Heart left ventricle (tissue), 16 donors: ENCODE measurements around the gene RBM4B. TPM values are rescaled to one million over a fixed set of nuclear protein-coding genes. Genes with fewer than 3 reads are reported as not detected.
A peak's percentile ranks its signal among the peaks of the same experiment; 100 is the strongest.

Source experiments
- ATAC-seq, 4 donors: fragments of 200-7000 bp; cut with Tn5 transposase; one replicate each; pipeline ENCODE4 v1.9.1; 2020 to 2022; ENCODE audit warnings: moderate library complexity in 4 of 4, mild to moderate bottlenecking in 3 of 4, moderate number of reproducible peaks in 1 of 4
- DNase-seq, 5 donors: peaks; one replicate each; pipeline ENCODE4 v3.0.0-alpha.2; 2020
- H3K27ac ChIP-seq, 12 donors: fragments of 200-600 bp; sonication (generic) in 4 of 12; one replicate each; pipeline versions ENCODE4 v1.5.0 to v1.8.0; 2016 to 2022; ENCODE audit warnings: mild to moderate bottlenecking in 2 of 12
- H3K27me3 ChIP-seq, 9 donors: fragments of 200-600 bp; sonication (generic) in 2 of 9; one replicate each; pipeline versions ENCODE4 v1.5.1 to v1.8.0; 2016 to 2022; ENCODE audit warnings: mild to moderate bottlenecking in 3 of 9
- H3K36me3 ChIP-seq, 9 donors: fragments of 200-600 bp; sonication (generic) in 2 of 9; one replicate each; pipeline versions ENCODE4 v1.5.0 to v1.8.0; 2018 to 2022; ENCODE audit warnings: mild to moderate bottlenecking in 2 of 9
- H3K4me1 ChIP-seq, 12 donors: fragments of 200-600 bp; sonication (generic) in 4 of 12; one replicate each; pipeline versions ENCODE4 v1.5.0 to v1.8.0; 2016 to 2022; ENCODE audit warnings: mild to moderate bottlenecking in 3 of 12
- H3K4me3 ChIP-seq, 12 donors: fragments of 200-600 bp; sonication (generic) in 4 of 12; one replicate each; pipeline versions ENCODE4 v1.5.0 to v1.8.0; 2017 to 2022; ENCODE audit warnings: mild to moderate bottlenecking in 9 of 12, moderate library complexity in 4 of 12
- H3K9me3 ChIP-seq, 12 donors: fragments of 200-600 bp; sonication (generic) in 4 of 12; one replicate each; pipeline versions ENCODE4 v1.5.0 to v1.8.0; 2016 to 2022; ENCODE audit warnings: mild to moderate bottlenecking in 1 of 12
- POLR2A ChIP-seq, 2 donors: fragments of 450-650 bp; IDR thresholded peaks; one replicate each; pipeline ENCODE4 v1.6.1; 2017; ENCODE audit warnings: antibody characterized with exemption in 2 of 2, mild to moderate bottlenecking in 2 of 2, moderate library complexity in 2 of 2
- WGBS, 4 donors: extraction: QIAGEN DNeasy Blood & Tissue Kit in 2 of 4; methylation state at CpG; one replicate each; pipeline versions ENCODE4 v1.1.5 to v1.1.7; 2013 to 2018; 5-methylcytosine and 5-hydroxymethylcytosine counted together
- intact Hi-C, 10 donors: fragments of 100-400 bp; cut with DNase I; formaldehyde crosslinking; loops; one replicate each; pipeline versions ENCODE4 v1.11.1 to v1.14.2; 2022
- polyA plus RNA-seq, 2 donors: library from polyadenylated mRNA; stranded (reverse); fragments of 200-250 nt; gene quantifications; one replicate each; pipeline ENCODE4 v1.2.3, GENCODE V29; 2013
- total RNA-seq, 9 donors: library from RNA; depleted of rRNA in 2 of 9; stranded (reverse); fragments of >200 nt in 2 of 9; fragmentation: NEBNext Ultra II Directional in 3 of 9; extraction: Animal tissue kit (Norgen Biotek cat#: 25700) in 3 of 9; gene quantifications; one replicate each; pipeline versions ENCODE4 v1.1.0 to v1.2.4, GENCODE V29; 2016 to 2023
- TF ChIP-seq, protein P1 (sequence below), 12 donors: fragments of 200-600 bp; sonication (generic) in 4 of 12; IDR thresholded peaks; one replicate each; pipeline versions ENCODE4 v1.5.0 to v1.8.0; 2018 to 2022; ENCODE audit warnings: antibody characterized with exemption in 12 of 12, mild to moderate bottlenecking in 5 of 12
- donor health status: ischemic (EF 13 %, LVEDD 7.1; RV severe dilation, severe dysfunction).
- donor health status: healthy with polysubstance abuse.
- donor health status: DM: no; HTN: yes; CAD: no.
- donor health status: DM: no; HTN: no; CAD: no.
- donor health status: ischemic (EF 25% LVEDD 6.9; RV normal size, moderate dysfunction).
- donor health status: ischemic (EF 25% LVEDD 5.7; RV mildly dilated, moderate dysfunction).
- donor health status: healthy.
- donor health status: DM: yes; HTN: yes; CAD: no.
- donor health status: ischemic (EF 35%, LVEDD 5.7; RV mildly dilated, moderate dysfunction).
- donor health status: nonischemic (EF 11% LVEDD 7.7; RV severe dilation, severe dysfunction).
- donor health status: DM: yes; HTN: yes; CAD: no.
- donor health status: PGD.
- donor health status: ischemic (EF 29% LVEDD 5.4; RV normal size, mild dysfunction).
- donor health status: nonischemic (EF 23%, LVEDD 6.1; RV moderate dilation, normal function).

Gene RBM4B
- total and polyA plus RNA-seq, 11 donors, result 7.0 to 13.3 (median 10.0) TPM

DNA sequence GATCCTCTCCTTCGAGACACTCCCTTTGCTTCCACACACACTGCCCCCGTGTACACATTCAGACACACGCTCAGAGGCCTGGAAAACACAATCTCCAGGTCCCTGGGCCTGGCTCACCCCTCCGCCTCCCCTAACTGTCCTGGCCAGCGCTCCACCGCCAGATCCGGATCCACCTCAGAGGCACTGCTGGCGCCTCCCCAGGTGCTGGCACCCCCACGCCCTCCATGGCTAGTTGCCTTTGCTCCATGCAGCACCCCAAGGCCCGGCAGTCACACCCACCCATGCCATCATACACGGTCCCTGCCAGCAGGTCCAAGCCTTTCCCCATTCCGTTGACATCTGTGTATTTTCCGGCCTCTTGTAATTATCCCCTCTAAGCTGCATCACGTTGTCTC, 40.2 kb upstream of the RBM4B start:
- DNase-seq (no peak), ATAC-seq (no peak)
- 89 to 90% (median 90%) methylated on average over 14 of the region's 14 CpGs for WGBS, 4 donors
- H3K4me1 ChIP-seq, result no peaks in the 10 kb centered on the region
- no peaks in the 10 kb centered on the region for H3K9me3 ChIP-seq
- no peak for TF ChIP-seq POLR2A (IDR thresholded peaks at IDR 0.05)
- TF ChIP-seq, protein P1, sequence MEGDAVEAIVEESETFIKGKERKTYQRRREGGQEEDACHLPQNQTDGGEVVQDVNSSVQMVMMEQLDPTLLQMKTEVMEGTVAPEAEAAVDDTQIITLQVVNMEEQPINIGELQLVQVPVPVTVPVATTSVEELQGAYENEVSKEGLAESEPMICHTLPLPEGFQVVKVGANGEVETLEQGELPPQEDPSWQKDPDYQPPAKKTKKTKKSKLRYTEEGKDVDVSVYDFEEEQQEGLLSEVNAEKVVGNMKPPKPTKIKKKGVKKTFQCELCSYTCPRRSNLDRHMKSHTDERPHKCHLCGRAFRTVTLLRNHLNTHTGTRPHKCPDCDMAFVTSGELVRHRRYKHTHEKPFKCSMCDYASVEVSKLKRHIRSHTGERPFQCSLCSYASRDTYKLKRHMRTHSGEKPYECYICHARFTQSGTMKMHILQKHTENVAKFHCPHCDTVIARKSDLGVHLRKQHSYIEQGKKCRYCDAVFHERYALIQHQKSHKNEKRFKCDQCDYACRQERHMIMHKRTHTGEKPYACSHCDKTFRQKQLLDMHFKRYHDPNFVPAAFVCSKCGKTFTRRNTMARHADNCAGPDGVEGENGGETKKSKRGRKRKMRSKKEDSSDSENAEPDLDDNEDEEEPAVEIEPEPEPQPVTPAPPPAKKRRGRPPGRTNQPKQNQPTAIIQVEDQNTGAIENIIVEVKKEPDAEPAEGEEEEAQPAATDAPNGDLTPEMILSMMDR (IDR thresholded peaks at IDR 0.05), result no peak
- H3K4me3 ChIP-seq, result no peak overlapping the region
- peaks cover 0 to 9% (median 0%) of the 10 kb centered on the region in 9 donors for H3K27me3 ChIP-seq
- H3K27ac ChIP-seq, result no peak overlapping the region
- H3K36me3 ChIP-seq, result no peaks in the 10 kb centered on the region
- intact Hi-C loops, result no loop called here

DNA sequence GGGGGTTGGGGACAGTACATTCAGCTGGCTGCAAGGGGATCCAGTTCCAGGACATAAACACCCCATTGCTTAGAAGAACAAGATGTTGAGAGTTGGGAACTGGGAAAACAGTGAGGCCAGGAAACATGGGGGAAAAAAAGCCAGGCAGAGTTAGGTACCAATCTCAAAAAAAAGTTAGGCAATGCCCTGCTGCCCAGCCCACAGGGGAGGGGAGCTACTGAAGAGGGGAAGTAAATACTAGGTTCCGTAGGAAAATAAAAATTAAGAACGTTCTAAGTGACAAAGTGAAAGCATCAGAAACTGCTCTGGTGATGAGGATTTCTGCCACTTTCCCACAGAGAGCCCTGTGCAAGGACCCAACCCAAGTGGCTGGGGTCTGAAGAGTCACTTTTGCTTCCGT, 39.3 kb upstream of the RBM4B start:
- no peaks in the 10 kb centered on the region for H3K36me3 ChIP-seq
- 72 to 79% (median 78%) methylated on average over 3 of the region's 3 CpGs for WGBS, 4 donors
- H3K9me3 ChIP-seq, result no peaks in the 10 kb centered on the region
- H3K27ac ChIP-seq, result no peak overlapping the region
- ATAC-seq (no peak), DNase-seq (no peak)
- H3K27me3 ChIP-seq, result peaks cover 0 to 9% (median 0%) of the 10 kb centered on the region in 9 donors
- H3K4me3 ChIP-seq, result no peak overlapping the region
- intact Hi-C loops, result no loop called here
- H3K4me1 ChIP-seq, result no peaks in the 10 kb centered on the region
- TF ChIP-seq, protein P1 (IDR thresholded peaks at IDR 0.05), result no peak
- TF ChIP-seq POLR2A (IDR thresholded peaks at IDR 0.05), result no peak

DNA sequence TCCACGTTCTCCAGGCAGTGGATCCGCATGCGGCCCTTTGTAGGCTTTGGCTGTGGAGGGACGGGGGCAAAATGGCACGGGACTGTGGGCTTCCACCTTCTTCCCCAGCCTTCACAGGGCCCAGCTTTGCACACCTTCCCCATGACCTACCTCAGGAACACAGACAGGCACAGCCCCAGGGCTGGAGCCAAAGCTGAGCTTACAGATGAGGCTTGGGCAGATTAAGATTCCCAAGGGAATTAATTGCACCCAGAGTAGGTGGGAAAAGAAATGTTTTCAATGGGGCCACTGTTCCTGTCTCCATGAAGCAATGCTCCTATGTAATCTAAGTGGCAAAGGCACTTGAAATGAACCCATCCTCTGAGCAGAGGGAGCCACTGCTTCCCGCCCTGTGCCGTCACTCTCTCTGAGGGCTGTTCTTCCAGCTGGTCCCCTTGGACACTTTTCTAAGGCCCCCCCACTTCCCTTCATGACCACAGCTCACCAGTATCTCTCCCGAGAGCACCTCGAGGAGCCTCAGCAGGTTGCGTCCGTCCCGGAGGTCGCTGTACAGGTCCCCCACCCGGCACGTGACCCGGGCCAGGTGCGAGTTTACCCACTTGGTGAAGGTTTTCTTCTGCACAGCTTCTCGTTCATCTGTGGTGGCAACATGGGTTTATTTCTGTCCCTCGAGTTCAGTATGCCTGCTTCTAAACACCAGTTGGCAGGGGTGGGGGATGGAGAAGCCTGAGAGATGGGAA, 37.8 kb upstream of the RBM4B start:
- TF ChIP-seq, protein P1 (IDR thresholded peaks at IDR 0.05), result no peak
- TF ChIP-seq POLR2A (IDR thresholded peaks at IDR 0.05), result no peak
- H3K27ac ChIP-seq, result no peak overlapping the region
- peak in 1 of 5 donors; percentile 27 for DNase-seq
- no peaks in the 10 kb centered on the region for H3K36me3 ChIP-seq
- H3K4me3 ChIP-seq, result no peak overlapping the region
- intact Hi-C loops, result no loop called here
- WGBS, 4 donors, result 88 to 92% (median 91%) methylated on average over 16 to 19 of the region's 19 CpGs
- peaks cover 0 to 9% (median 0%) of the 10 kb centered on the region in 9 donors for H3K27me3 ChIP-seq
- peak in 1 of 4 donors; percentile 20 for ATAC-seq
- no peaks in the 10 kb centered on the region for H3K4me1 ChIP-seq
- no peaks in the 10 kb centered on the region for H3K9me3 ChIP-seq

DNA sequence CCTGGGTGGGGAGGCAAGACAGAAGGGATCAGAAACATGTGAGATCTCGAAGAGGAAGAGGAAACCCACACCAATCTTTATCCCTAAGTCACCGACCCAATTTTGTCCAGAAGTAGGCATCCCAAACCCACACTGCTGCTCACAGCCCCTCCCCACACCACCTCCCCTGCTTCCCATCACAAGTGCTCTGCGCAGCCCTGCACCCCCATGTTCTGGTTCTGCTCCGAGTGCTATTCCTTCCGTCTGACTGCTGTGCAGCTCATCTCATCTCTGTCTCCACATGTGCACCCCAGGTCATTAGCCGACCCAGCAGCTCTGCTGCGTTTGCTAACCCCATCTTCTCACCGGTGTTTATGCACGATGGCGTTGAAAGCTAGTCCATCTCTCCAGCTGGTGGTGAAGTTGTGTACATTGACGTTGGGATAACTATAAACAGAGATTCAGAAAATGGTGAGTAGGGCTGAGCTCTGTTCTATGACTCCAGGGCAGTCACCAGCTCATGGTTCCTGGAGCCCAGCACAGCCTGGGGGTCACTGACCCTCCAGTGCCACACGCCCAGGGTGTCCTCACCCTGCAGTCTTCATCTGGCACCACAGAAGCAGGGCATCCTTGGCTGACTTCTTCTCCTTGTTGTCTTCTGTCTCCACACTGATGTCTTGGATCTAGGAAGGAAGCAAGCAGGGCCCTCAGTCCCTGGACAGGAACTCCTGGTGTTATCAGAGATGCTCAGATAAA, 36.2 kb upstream of the RBM4B start:
- no peaks in the 10 kb centered on the region for H3K36me3 ChIP-seq
- DNase-seq, result peak in 1 of 5 donors; percentile 20

More for the DNA sequence above, 36.2 kb upstream of the RBM4B start:
- TF ChIP-seq, protein P1 (IDR thresholded peaks at IDR 0.05), result no peak
- no peak for TF ChIP-seq POLR2A (IDR thresholded peaks at IDR 0.05)
- Histone ChIP-seq H3K27ac (no peak overlapping the region), H3K27me3 (peaks cover 0 to 5% (median 0%) of the 10 kb centered on the region in 9 donors), H3K4me1 (no peaks in the 10 kb centered on the region), H3K9me3 (no peaks in the 10 kb centered on the region), H3K4me3 (no peak overlapping the region)
- intact Hi-C loops, result no loop called here
- no peak for ATAC-seq
- 76 to 79% (median 76%) methylated on average over 12 of the region's 12 CpGs for WGBS, 4 donors
